Mesendoderm (in vitro differentiated cells): ENCODE data around the gene CENPB.

Experiments
- DNase-seq: peaks from one replicate; pipeline ENCODE4 v3.0.0; 2013
- H2AK5ac ChIP-seq: 2 replicates; pipeline ENCODE4 v1.6.1; 2013; ENCODE audit warnings: low read length, inconsistent platforms
- H2BK120ac ChIP-seq: 2 replicates; pipeline ENCODE4 v1.6.1; 2013; ENCODE audit warnings: low read depth, mild to moderate bottlenecking, low read length, moderate library complexity, mixed read lengths
- H2BK15ac ChIP-seq: replicated peaks from 2 replicates; pipeline ENCODE4 v1.6.1; 2013; ENCODE audit warnings: low read depth, mild to moderate bottlenecking, moderate library complexity
- H2BK5ac ChIP-seq: 2 replicates; pipeline ENCODE4 v1.6.1; 2013; ENCODE audit warnings: low read length, inconsistent platforms
- H3K18ac ChIP-seq: 2 replicates; pipeline ENCODE4 v1.6.1; 2013; ENCODE audit warnings: mild to moderate bottlenecking, low read length, mixed read lengths
- H3K23ac ChIP-seq: one replicate; pipeline ENCODE4 v1.6.1; 2013; ENCODE audit warnings: low read length
- H3K27ac ChIP-seq: 2 replicates; pipeline ENCODE4 v1.5.1; 2013; ENCODE audit warnings: low read depth, mild to moderate bottlenecking, inconsistent platforms, low read length, moderate library complexity
- H3K27me3 ChIP-seq: 2 replicates; pipeline ENCODE4 v1.6.1; 2013; ENCODE audit warnings: low read length, control low read depth, mild to moderate bottlenecking, inconsistent platforms; ENCODE audit not compliant: insufficient read depth, poor library complexity
- H3K36me3 ChIP-seq: 2 replicates; pipeline ENCODE4 v1.6.1; 2013; ENCODE audit warnings: low read length, inconsistent platforms; ENCODE audit not compliant: control insufficient read depth, insufficient read depth
- H3K4ac ChIP-seq: one replicate; pipeline ENCODE4 v1.6.1; 2013; ENCODE audit warnings: low read depth, mild to moderate bottlenecking, low read length, moderate library complexity
- H3K4me1 ChIP-seq: 2 replicates; pipeline ENCODE4 v1.6.1; 2013; ENCODE audit warnings: low read depth, low read length, inconsistent platforms; ENCODE audit not compliant: control insufficient read depth
- H3K4me2 ChIP-seq: 2 replicates; pipeline ENCODE4 v1.6.1; 2013; ENCODE audit warnings: low read length
- H3K4me3 ChIP-seq: 2 replicates; pipeline ENCODE4 v1.5.1; 2013; ENCODE audit warnings: mild to moderate bottlenecking, low read length
- H3K56ac ChIP-seq: one replicate; pipeline ENCODE4 v1.6.1; 2013; ENCODE audit warnings: low read length
- H3K79me1 ChIP-seq: 2 replicates; pipeline ENCODE4 v1.6.1; 2013; ENCODE audit warnings: low read length, inconsistent platforms
- H3K79me2 ChIP-seq: 2 replicates; pipeline ENCODE4 v1.6.1; 2013; ENCODE audit warnings: mild to moderate bottlenecking, low read length; ENCODE audit not compliant: control insufficient read depth, insufficient read depth
- H3K9ac ChIP-seq: 2 replicates; pipeline ENCODE4 v1.6.1; 2013; ENCODE audit warnings: low read length, inconsistent platforms
- H4K5ac ChIP-seq: one replicate; pipeline ENCODE4 v1.6.1; 2013; ENCODE audit warnings: low read length
- H4K8ac ChIP-seq: one replicate; pipeline ENCODE4 v1.6.1; 2013; ENCODE audit warnings: low read depth, mild to moderate bottlenecking, control low read depth, low read length, moderate library complexity
- WGBS: extraction: QIAGEN DNeasy Blood & Tissue Kit; methylation state at CpG from one replicate; pipeline ENCODE4 v1.1.7; 2013; ENCODE audit warnings: low lambda C conversion rate, missing lambda C conversion rate; ENCODE audit not compliant: insufficient coverage; ENCODE audit errors: extremely low coverage; 5-methylcytosine and 5-hydroxymethylcytosine counted together

The CENPB gene

DNA sequence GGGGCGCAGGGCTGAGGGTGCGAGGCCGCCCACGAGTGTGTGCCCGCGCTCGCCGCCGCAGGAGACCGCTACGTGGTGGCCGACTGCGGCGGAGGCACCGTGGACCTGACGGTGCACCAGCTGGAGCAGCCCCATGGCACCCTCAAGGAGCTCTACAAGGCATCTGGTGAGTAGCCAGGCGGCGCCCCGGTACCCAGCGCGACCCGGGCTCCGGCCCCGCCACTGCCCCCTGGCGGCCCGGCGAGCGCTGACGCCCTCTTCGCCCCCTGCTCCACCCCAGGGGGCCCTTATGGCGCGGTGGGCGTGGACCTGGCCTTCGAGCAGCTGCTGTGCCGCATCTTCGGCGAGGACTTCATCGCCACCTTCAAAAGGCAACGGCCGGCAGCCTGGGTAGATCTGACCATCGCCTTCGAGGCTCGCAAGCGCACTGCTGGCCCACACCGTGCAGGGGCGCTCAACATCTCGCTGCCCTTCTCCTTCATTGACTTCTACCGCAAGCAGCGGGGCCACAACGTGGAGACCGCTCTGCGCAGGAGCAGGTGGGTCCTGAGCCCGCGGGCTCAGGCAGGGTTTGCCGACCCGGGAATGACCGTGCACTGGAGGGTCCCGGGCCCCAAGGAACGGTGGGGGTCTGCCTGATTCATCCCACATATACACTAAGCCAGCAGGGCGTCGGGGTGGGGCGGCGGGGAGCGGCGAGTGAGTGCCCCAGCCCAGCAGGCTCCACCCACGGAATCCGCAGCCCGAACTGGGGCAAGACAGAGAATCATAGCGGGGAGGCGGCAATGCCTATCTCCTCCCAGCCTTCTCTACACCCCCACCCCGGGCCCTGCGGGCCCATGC lies 36.6 kb downstream of the CENPB start:
- H3K27me3 ChIP-seq, result peaks cover 5% of the 10 kb centered on the region

DNA sequence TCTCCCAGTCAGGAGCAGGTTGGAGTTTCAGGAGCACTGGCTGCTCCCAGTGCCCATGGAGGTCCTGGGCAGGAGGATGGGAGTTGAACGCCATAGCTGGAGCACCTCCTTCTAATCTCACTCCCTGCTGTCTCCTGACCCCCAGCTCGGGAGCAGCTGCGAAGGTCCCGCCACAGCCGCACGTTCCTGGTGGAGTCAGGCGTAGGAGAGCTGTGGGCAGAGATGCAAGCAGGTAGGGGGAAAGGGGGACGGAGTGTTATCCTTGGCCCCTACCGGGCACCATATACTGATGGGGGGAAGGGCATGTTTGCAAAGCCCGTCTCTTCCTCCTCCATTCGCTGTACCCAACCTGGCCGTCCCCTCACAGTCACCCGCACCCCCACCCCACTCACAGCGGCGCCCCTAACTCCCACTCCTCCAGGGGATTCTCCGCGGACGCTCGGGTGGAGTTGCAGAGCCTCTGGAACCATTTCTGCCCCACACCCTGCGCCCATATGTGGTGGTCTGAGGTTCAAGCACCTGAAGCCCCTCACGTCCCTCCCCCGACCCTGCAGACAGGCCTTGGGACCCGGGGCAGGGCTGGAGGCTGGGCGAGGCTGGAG lies 37.4 kb downstream of the CENPB start:
- no peak overlapping the region for H3K4me3 ChIP-seq
- H2BK5ac ChIP-seq, result no peak overlapping the region
- H3K27me3 ChIP-seq, result peaks cover 5% of the 10 kb centered on the region
- H3K79me1 ChIP-seq, result no peaks in the 10 kb centered on the region
- H3K36me3 ChIP-seq, result no peaks in the 10 kb centered on the region
- no peak overlapping the region for H3K9ac ChIP-seq
- no peak overlapping the region for H2BK120ac ChIP-seq
- no peak overlapping the region for H3K23ac ChIP-seq
- peak overlapping the region; percentile 73 for H3K56ac ChIP-seq
- no peak for DNase-seq
- no peaks in the 10 kb centered on the region for H3K79me2 ChIP-seq
- H3K18ac ChIP-seq, result no peak overlapping the region
- no peak overlapping the region for H3K4me2 ChIP-seq
- H3K4ac ChIP-seq, result no peak overlapping the region
- H4K5ac ChIP-seq, result no peak overlapping the region
- WGBS, result no CpG with 5 or more reads among the region's 24 CpGs
- H3K4me1 ChIP-seq, result peaks cover 2% of the 10 kb centered on the region
- H2AK5ac ChIP-seq, result no peak overlapping the region
- H3K27ac ChIP-seq, result no peak overlapping the region
- no peak overlapping the region for H4K8ac ChIP-seq
- H2BK15ac ChIP-seq, result no peak overlapping the region

More for the DNA sequence above, 36.6 kb downstream of the CENPB start:
- H3K36me3 ChIP-seq, result no peaks in the 10 kb centered on the region
- H3K9ac ChIP-seq, result no peak overlapping the region
- H3K23ac ChIP-seq, result no peak overlapping the region
- no peak overlapping the region for H2BK15ac ChIP-seq
- H4K8ac ChIP-seq, result no peak overlapping the region
- no peak overlapping the region for H3K18ac ChIP-seq
- no peak overlapping the region for H3K4me3 ChIP-seq
- peaks cover 2% of the 10 kb centered on the region for H3K4me1 ChIP-seq
- peak overlapping the region; percentile 20 for H3K4me2 ChIP-seq
- no peaks in the 10 kb centered on the region for H3K79me2 ChIP-seq
- H3K56ac ChIP-seq, result peak overlapping the region; percentile 73
- H2AK5ac ChIP-seq, result no peak overlapping the region
- H2BK120ac ChIP-seq, result no peak overlapping the region
- WGBS, result no CpG with 5 or more reads among the region's 72 CpGs
- no peak overlapping the region for H3K4ac ChIP-seq
- no peak overlapping the region for H4K5ac ChIP-seq
- DNase-seq, result peak; percentile 72
- no peak overlapping the region for H3K27ac ChIP-seq
- H2BK5ac ChIP-seq, result no peak overlapping the region
- no peaks in the 10 kb centered on the region for H3K79me1 ChIP-seq

DNA sequence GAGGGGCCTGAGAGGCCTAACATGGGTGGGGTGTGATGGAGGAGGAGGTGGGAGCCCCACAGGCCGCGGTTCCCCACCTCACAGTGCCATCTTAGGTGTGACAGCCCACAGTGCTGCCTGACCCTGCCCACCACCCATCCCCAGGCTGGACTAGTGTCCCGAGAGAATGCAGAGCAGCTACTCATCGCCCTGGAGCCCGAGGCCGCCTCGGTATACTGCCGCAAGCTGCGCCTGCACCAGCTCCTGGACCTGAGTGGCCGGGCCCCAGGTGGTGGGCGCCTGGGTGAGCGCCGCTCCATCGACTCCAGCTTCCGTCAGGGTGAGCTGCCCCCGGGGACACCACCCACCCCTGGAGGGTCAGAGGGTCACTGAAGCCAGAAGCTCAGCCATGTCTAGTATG lies 38.5 kb downstream of the CENPB start:
- Histone ChIP-seq H3K23ac (no peak overlapping the region), H3K56ac (no peak overlapping the region), H2AK5ac (no peak overlapping the region), H2BK5ac (no peak overlapping the region), H3K79me1 (no peaks in the 10 kb centered on the region), H4K8ac (no peak overlapping the region), H3K4ac (no peak overlapping the region), H3K18ac (no peak overlapping the region), H2BK15ac (no peak overlapping the region), H3K27me3 (peaks cover 5% of the 10 kb centered on the region), H3K27ac (no peak overlapping the region), H3K9ac (no peak overlapping the region), H2BK120ac (no peak overlapping the region), H4K5ac (no peak overlapping the region), H3K79me2 (no peaks in the 10 kb centered on the region), H3K4me3 (no peak overlapping the region), H3K4me1 (peaks cover 2% of the 10 kb centered on the region), H3K36me3 (no peaks in the 10 kb centered on the region), H3K4me2 (no peak overlapping the region)
- DNase-seq, result no peak
- WGBS, result no CpG with 5 or more reads among the region's 16 CpGs

DNA sequence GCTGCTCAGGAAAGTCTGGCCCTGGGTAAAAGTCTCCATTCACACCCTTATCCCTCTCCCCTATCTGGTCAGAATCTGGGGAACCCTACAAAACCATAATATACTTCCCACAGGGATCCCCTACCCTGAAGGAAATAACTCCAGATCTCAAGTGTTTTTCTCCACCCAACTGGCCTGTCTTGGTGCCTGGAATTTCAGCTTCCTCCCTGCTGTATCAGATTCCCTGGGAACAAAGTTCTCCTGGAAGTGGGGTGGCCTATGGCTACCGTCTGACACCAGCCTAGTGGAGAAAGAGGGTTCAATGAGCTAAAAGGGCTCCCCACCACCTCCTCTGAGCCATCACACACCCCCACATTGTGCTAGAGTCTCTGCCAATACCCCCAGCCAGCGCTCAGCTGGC lies 39.1 kb downstream of the CENPB start:
- no peak for DNase-seq
- no peaks in the 10 kb centered on the region for H3K79me1 ChIP-seq
- WGBS, result no CpG with 5 or more reads among the region's 2 CpGs

GRCh38 chr20:3745686-3746173 lies 40.8 kb downstream of the CENPB start:
- no peak overlapping the region for H4K5ac ChIP-seq
- H3K18ac ChIP-seq, result no peak overlapping the region
- no peak overlapping the region for H3K27ac ChIP-seq
- no peaks in the 10 kb centered on the region for H3K4me1 ChIP-seq
- no peak overlapping the region for H2BK15ac ChIP-seq
- H3K4ac ChIP-seq, result no peak overlapping the region
- no peak overlapping the region for H3K23ac ChIP-seq
- peak overlapping the region; percentile 50 for H3K4me2 ChIP-seq
- no peak overlapping the region for H2BK5ac ChIP-seq
- no peak overlapping the region for H2BK120ac ChIP-seq
- H4K8ac ChIP-seq, result no peak overlapping the region
- no peak for DNase-seq
- H3K4me3 ChIP-seq, result no peak overlapping the region
- no peaks in the 10 kb centered on the region for H3K36me3 ChIP-seq
- H3K27me3 ChIP-seq, result peaks cover under 1% of the 10 kb centered on the region
- no peaks in the 10 kb centered on the region for H3K79me1 ChIP-seq
- no peak overlapping the region for H2AK5ac ChIP-seq
- peak overlapping the region; percentile 51 for H3K56ac ChIP-seq
- H3K79me2 ChIP-seq, result no peaks in the 10 kb centered on the region
- peak overlapping the region; percentile 28 for H3K9ac ChIP-seq
- WGBS, result no CpG with 5 or more reads among the region's 11 CpGs

More for the DNA sequence above, 39.1 kb downstream of the CENPB start:
- Histone ChIP-seq H3K79me2 (no peaks in the 10 kb centered on the region), H3K4me3 (no peak overlapping the region), H3K9ac (no peak overlapping the region), H3K27me3 (peaks cover 5% of the 10 kb centered on the region), H2AK5ac (no peak overlapping the region), H3K18ac (no peak overlapping the region), H3K4ac (no peak overlapping the region), H2BK5ac (no peak overlapping the region), H2BK120ac (no peak overlapping the region), H4K5ac (no peak overlapping the region), H2BK15ac (no peak overlapping the region), H3K4me2 (no peak overlapping the region), H3K36me3 (no peaks in the 10 kb centered on the region), H3K4me1 (peaks cover 2% of the 10 kb centered on the region), H3K56ac (no peak overlapping the region), H3K27ac (no peak overlapping the region), H4K8ac (no peak overlapping the region), H3K23ac (no peak overlapping the region)
